ENCODE results near the gene RPL18. TPM values are rescaled to one million over a fixed set of nuclear protein-coding genes. Genes with fewer than 3 reads are reported as not detected.
"Not testable (repeated sequence)": the region's sequence is repeated elsewhere in the genome, so short reads cannot be mapped to it uniquely, and the experiment has no call there.

The RPL18 gene
- total RNA-seq, 4 donors from 2014 or later: 1,223 to 1,420 (median 1,299) TPM

DNA sequence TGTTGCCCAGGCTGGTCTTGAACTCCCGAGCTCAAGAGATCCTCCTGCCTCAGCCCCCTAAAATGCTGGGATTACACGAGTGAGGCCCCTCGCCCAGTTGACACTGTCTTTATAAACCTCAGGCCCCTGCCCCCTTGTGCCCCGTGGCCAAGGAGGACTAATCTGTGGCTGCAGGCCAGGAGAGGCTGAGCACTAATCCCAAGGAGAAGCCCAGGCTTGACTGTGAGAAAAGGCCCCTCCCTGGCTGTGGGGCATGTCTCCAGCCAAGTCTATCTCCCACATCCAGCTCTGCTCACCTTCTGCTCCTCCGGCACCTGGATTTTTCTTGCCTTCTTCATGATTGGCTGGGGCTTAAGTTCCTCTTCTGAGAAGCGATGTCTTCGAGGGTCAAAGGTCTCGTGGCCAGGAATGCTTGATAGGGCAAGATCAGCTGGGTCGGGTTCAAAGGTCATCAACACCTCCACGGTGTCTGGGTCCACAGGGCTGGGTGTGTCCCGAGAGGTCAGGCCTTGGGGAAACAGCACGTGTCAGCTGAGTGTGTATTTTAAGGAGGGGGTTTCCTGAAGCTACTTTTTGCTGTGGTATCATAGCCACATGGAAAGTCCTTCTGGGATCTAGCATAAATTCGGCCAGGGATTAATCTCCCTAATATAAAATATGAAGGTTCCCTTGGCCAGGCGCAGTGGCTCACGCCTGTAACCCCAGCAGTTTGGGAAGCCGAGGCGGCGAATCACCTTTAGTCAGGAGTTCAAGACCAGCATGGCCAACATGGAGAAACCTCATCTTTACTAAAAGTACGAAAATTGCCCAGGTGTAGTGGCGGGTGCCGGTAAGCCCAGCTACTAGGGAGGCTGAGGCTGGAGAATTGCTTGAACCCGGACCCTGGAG is 14.4 kb upstream of the RPL18 start:
- H3K9me3 ChIP-seq: no peaks in the 10 kb centered on the region
- ATAC-seq (no peak), DNase-seq (peak in 1 of 2 donors; percentile 58)
- TF ChIP-seq, protein P1, sequence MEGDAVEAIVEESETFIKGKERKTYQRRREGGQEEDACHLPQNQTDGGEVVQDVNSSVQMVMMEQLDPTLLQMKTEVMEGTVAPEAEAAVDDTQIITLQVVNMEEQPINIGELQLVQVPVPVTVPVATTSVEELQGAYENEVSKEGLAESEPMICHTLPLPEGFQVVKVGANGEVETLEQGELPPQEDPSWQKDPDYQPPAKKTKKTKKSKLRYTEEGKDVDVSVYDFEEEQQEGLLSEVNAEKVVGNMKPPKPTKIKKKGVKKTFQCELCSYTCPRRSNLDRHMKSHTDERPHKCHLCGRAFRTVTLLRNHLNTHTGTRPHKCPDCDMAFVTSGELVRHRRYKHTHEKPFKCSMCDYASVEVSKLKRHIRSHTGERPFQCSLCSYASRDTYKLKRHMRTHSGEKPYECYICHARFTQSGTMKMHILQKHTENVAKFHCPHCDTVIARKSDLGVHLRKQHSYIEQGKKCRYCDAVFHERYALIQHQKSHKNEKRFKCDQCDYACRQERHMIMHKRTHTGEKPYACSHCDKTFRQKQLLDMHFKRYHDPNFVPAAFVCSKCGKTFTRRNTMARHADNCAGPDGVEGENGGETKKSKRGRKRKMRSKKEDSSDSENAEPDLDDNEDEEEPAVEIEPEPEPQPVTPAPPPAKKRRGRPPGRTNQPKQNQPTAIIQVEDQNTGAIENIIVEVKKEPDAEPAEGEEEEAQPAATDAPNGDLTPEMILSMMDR (IDR thresholded peaks at IDR 0.05 in 4 of 5, conservative IDR thresholded peaks at IDR 0.05 in 1 of 5): no peak
- no peak for TF ChIP-seq POLR2A (IDR thresholded peaks at IDR 0.05)
- in situ Hi-C loops (cut with MboI; ENCODE audit: low sequenced_read_pairs in 4 of 4) (loop anchor here in 1 of 4 donors (25.0 kb wide), 1 partner anchor 104 kb away; the partner anchor contains the start of genes IZUMO1 and RASIP1), intact Hi-C loops (cut with DNase I; ENCODE audit: low total_unique reads) (loop anchor here (2.0 to 10.0 kb wide), 4 partner anchors 15 to 1241 kb away; partner anchors contain the start of genes AKT1S1, GYS1, PPP1R15A and RPL18)
- H3K4me3 ChIP-seq: peak overlapping the region; percentile 16 to 95 (median 64)
- peaks cover 58 to 70% of the 10 kb centered on the region in 2 donors for H3K4me1 ChIP-seq
- peak overlapping the region; percentile 97 to 100 (median 100) for H3K27ac ChIP-seq
- H3K27me3 ChIP-seq: no peaks in the 10 kb centered on the region
- H3K36me3 ChIP-seq: no peaks in the 10 kb centered on the region

DNA sequence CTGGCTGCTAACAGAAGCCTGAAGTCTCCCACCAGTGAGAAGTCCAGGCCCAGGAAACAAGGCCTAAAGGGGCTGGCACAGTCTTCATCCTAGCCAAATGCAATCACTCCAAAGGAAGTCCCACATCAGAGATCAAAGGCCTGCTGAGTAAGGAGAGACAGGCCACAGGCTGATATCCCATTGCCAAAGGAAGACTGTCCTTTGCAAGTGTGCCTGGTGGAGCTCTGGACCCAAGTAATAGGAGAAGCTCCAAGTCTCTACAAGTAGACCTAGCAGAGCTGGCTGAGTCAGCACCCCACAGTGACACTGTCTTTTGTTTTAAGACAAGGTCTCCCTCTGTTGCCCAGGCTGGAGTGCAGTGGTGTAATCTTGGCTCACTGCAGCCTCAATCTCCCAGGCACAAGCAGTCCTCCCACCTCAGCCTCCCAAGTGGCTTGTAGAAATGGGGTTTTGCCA is 13.7 kb upstream of the RPL18 start:
- H3K27ac ChIP-seq: peak overlapping the region; percentile 97 to 100 (median 100)
- no peaks in the 10 kb centered on the region for H3K9me3 ChIP-seq
- intact Hi-C loops (cut with DNase I; ENCODE audit: low total_unique reads) (loop anchor here (10.0 kb wide), 1 partner anchor 1242 kb away; the partner anchor contains the start of genes AKT1S1 and TBC1D17), in situ Hi-C loops (cut with MboI; ENCODE audit: low sequenced_read_pairs in 4 of 4) (loop anchor here in 1 of 4 donors (25.0 kb wide), 1 partner anchor 105 kb away; the partner anchor contains the start of genes IZUMO1 and RASIP1)
- ATAC-seq (peak in 1 of 2 donors; percentile 8), DNase-seq (peak in 1 of 2 donors; percentile 86)
- H3K4me1 ChIP-seq: peaks cover 57 to 69% of the 10 kb centered on the region in 2 donors
- no peaks in the 10 kb centered on the region for H3K36me3 ChIP-seq
- H3K27me3 ChIP-seq: no peaks in the 10 kb centered on the region
- H3K4me3 ChIP-seq: no peak overlapping the region
- TF ChIP-seq POLR2A (IDR thresholded peaks at IDR 0.05): no peak
- TF ChIP-seq, protein P1 (IDR thresholded peaks at IDR 0.05 in 4 of 5, conservative IDR thresholded peaks at IDR 0.05 in 1 of 5): no peak

DNA sequence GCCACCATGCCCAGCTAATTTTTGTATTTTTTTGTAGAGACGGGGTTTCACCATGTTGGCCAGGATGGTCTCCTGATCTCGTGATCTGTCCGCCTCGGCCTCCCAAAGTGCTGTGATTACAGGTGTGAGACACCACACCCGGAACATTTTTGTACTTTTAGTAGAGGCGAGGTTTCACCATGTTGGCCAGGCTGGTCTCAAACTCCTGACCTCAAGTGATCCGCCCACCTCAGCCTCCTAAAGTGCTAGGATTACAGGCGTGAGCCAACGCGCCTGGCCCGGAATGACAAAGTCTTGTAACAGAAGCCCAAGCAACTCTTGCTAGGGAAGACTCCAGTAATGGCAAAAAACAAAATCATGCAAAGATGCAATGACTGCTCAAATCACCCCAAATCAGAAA is 13.3 kb upstream of the RPL18 start:
- Histone ChIP-seq H3K4me1 (peaks cover 57 to 69% of the 10 kb centered on the region in 2 donors), H3K27ac (peak overlapping the region; percentile 97 to 100 (median 100))
- DNase-seq: peak in 1 of 2 donors; percentile 52
- not testable (repeated sequence) for H3K36me3 ChIP-seq, ATAC-seq, H3K27me3 ChIP-seq, H3K4me3 ChIP-seq, H3K9me3 ChIP-seq
- in situ Hi-C loops (cut with MboI; ENCODE audit: low sequenced_read_pairs in 4 of 4): loop anchor here in 1 of 4 donors (25.0 kb wide), 1 partner anchor 105 kb away; the partner anchor contains the start of genes IZUMO1 and RASIP1
- intact Hi-C loops (cut with DNase I; ENCODE audit: low total_unique reads): loop anchor here (10.0 kb wide), 1 partner anchor 1243 kb away; the partner anchor contains the start of genes AKT1S1 and TBC1D17

DNA sequence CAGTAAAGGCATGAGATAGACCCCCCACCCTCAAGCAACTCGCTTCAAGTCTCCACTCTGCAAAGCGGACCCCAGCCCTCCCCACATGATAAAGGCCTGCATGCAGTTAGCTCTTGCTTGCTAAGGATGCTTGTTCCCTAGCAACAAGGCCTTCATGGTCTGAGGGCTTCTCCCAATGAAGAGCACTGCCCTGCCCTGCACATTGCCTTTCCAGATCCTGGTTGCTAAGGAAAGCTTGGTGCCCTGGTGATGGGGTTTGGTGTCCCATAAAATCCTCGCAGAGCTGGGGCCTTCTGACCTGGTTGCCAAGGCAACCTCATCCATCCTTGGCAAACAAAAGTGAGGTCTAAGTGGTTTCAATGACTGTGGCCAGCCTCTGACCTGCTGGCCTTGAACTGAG is 12.2 kb upstream of the RPL18 start:
- Histone ChIP-seq H3K9me3 (no peaks in the 10 kb centered on the region), H3K27me3 (no peaks in the 10 kb centered on the region), H3K27ac (peak overlapping the region; percentile 97 to 100 (median 100)), H3K4me1 (peaks cover 49 to 60% of the 10 kb centered on the region in 2 donors), H3K4me3 (peak overlapping the region in 1 of 4 donors; percentile 40), H3K36me3 (no peaks in the 10 kb centered on the region)
- intact Hi-C loops (cut with DNase I; ENCODE audit: low total_unique reads) (loop anchor here (10.0 kb wide), 1 partner anchor 1244 kb away; the partner anchor contains the start of genes AKT1S1 and TBC1D17), in situ Hi-C loops (cut with MboI; ENCODE audit: low sequenced_read_pairs in 4 of 4) (loop anchor here in 1 of 4 donors (25.0 kb wide), 1 partner anchor 106 kb away; the partner anchor contains the start of genes IZUMO1 and RASIP1)
- no peak for DNase-seq
- ATAC-seq: no peak
- TF ChIP-seq POLR2A (IDR thresholded peaks at IDR 0.05): no peak
- TF ChIP-seq, protein P1 (IDR thresholded peaks at IDR 0.05 in 4 of 5, conservative IDR thresholded peaks at IDR 0.05 in 1 of 5): no peak

All from gastrocnemius medialis (tissue), 4 donors.